ENCODE data around the gene VRK2.

DNA sequence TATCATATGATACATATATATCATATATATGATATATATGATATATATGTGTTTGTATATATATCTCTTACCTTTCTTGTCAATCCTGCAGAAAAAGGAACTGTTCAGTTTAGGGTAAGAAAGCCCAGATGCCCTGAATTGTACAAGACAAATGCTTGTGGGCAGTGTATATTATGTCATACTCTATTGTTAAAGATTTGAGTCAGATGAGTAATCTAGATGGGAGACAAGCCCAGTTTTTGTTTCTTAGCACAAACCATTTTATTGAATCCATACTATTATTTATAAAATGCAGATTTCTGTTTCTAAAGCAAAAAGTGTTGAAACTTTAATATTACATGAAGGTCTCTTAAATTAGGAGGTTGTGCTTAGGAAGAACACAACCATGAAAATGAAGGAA, 90.6 kb downstream of the VRK2 start:
- no peak for TF ChIP-seq GATA2 (IDR thresholded peaks at IDR 0.05; ENCODE audit: low read depth, low read length)
- no peak for TF ChIP-seq GATA3 (IDR thresholded peaks at IDR 0.05; ENCODE audit: low read depth, low read length)
